WTC11 (cell line): Measurements from ENCODE around the gene GAPT.
"Not testable (repeated sequence)": the region's sequence is repeated elsewhere in the genome, so short reads cannot be mapped to it uniquely, and the experiment has no call there.

Source experiments
- CBFB ChIP-seq: sonication (generic); formaldehyde crosslinking; IDR thresholded peaks from 2 replicates; pipeline ENCODE4 v1.8.1; 2022; ENCODE audit warnings: mild to moderate bottlenecking, low read depth, missing genetic modification reagents
- MLX ChIP-seq: sonication (generic); formaldehyde crosslinking; IDR thresholded peaks from 2 replicates; pipeline ENCODE4 v1.8.1; 2023; ENCODE audit warnings: mild to moderate bottlenecking, missing genetic modification reagents, moderate library complexity
- NR2C2 ChIP-seq: sonication (generic); formaldehyde crosslinking; IDR thresholded peaks from 2 replicates; pipeline ENCODE4 v1.8.0; 2022; ENCODE audit warnings: mild to moderate bottlenecking, missing genetic modification reagents
- TCF7 ChIP-seq: sonication (generic); formaldehyde crosslinking; IDR thresholded peaks from 2 replicates; pipeline ENCODE4 v1.8.0; 2022; ENCODE audit warnings: mild to moderate bottlenecking, low read depth, missing genetic modification reagents, moderate library complexity
- TP53 ChIP-seq: sonication (generic); formaldehyde crosslinking; IDR thresholded peaks from 2 replicates; pipeline ENCODE4 v1.8.1; 2023; ENCODE audit warnings: mild to moderate bottlenecking, missing genetic modification reagents
- ZNF121 ChIP-seq: sonication (generic); formaldehyde crosslinking; IDR thresholded peaks from 2 replicates; pipeline ENCODE4 v1.8.0; 2023; ENCODE audit warnings: missing genetic modification reagents
- TF ChIP-seq, protein P1 (sequence below): fragments of 200-600 bp; IDR thresholded peaks from 2 replicates; pipeline ENCODE4 v1.8.0; 2022; ENCODE audit warnings: antibody characterized with exemption
- TF ChIP-seq, protein P2 (sequence below): sonication (generic); formaldehyde crosslinking; IDR thresholded peaks from 2 replicates; pipeline ENCODE4 v1.8.0; 2022; ENCODE audit warnings: mild to moderate bottlenecking, missing genetic modification reagents

DNA sequence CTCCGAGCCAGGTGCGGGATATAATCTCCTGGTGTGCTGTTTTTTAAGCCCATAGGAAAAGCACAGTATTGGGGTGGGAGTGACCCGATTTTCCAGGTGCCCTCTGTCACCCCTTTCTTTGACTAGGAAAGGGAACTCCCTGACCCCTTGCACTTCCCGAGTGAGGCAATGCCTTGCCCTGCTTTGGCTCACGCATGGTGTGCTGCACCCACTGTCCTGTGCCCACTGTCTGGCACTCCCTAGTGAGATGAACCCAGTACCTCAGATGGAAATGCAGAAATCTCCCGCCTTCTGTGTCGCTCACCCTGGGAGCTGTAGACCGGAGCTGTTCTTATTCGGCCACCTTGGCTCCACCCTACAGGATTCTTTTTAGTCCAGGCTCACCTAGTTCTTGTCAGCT, 50.7 kb downstream of the GAPT start:
- TF ChIP-seq, protein P1, sequence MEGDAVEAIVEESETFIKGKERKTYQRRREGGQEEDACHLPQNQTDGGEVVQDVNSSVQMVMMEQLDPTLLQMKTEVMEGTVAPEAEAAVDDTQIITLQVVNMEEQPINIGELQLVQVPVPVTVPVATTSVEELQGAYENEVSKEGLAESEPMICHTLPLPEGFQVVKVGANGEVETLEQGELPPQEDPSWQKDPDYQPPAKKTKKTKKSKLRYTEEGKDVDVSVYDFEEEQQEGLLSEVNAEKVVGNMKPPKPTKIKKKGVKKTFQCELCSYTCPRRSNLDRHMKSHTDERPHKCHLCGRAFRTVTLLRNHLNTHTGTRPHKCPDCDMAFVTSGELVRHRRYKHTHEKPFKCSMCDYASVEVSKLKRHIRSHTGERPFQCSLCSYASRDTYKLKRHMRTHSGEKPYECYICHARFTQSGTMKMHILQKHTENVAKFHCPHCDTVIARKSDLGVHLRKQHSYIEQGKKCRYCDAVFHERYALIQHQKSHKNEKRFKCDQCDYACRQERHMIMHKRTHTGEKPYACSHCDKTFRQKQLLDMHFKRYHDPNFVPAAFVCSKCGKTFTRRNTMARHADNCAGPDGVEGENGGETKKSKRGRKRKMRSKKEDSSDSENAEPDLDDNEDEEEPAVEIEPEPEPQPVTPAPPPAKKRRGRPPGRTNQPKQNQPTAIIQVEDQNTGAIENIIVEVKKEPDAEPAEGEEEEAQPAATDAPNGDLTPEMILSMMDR: not testable (repeated sequence)
- TF ChIP-seq TP53 (CRISPR knock-in tag); CBFB; NR2C2 (CRISPR knock-in tag); TCF7 (CRISPR knock-in tag); MLX (CRISPR knock-in tag); ZNF121 (CRISPR knock-in tag): not testable (repeated sequence)
- TF ChIP-seq, protein P2, sequence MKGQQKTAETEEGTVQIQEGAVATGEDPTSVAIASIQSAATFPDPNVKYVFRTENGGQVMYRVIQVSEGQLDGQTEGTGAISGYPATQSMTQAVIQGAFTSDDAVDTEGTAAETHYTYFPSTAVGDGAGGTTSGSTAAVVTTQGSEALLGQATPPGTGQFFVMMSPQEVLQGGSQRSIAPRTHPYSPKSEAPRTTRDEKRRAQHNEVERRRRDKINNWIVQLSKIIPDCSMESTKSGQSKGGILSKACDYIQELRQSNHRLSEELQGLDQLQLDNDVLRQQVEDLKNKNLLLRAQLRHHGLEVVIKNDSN: not testable (repeated sequence)
